IPS-18c (cell line): Measurements from ENCODE around the gene RALBP1.
A peak's percentile ranks its signal among the peaks of the same experiment; 100 is the strongest.
"Not testable (repeated sequence)": the region's sequence is repeated elsewhere in the genome, so short reads cannot be mapped to it uniquely, and the experiment has no call there.

Experiments
- H3K4me3 ChIP-seq: 2 replicates; pipeline ENCODE4 v1.7.0; 2013; ENCODE audit warnings: low read depth, mild to moderate bottlenecking, low read length, moderate library complexity; ENCODE audit not compliant: insufficient read depth
- H3K9me3 ChIP-seq: one replicate; pipeline ENCODE4 v1.6.1; 2013; ENCODE audit warnings: mild to moderate bottlenecking, low read length, moderate library complexity; ENCODE audit not compliant: control insufficient read depth, insufficient read depth

Gene RALBP1

DNA sequence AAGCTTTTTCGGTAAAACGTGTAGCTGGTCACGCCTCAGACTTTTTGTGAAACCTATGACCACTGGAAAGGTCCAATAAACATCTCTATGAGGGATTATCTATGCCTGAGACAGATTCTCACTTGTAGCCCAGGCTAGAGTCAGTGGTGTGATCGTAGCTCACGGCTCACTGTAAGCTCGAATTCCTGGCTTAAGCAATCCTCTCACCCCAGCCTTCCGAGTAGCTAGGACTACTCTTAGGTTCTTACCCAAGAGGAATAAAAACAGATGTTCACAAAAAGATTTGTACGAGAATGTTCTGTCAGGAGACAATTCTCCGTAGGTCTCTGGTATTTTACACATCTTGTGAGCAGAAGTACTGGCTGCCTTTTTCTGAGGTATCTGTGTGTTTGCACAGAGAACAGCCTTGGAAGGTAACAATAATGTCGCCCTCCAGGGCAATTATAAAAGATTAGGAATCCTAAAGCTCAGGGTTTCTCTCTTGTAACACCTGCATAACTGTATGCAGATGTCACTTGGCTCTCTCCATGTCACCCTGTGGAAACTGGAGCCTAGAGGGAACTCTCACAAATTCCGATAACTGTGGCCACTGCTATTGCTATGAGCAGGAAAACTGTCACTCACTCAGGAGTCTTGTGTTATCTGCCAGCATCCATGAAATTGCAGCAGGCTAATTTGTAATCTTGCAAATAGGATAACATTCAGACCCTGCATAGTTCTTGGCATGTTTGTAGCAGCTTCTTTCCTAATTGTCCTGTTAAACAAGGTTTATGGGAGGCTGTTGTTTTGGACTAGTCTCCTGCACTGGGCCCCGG, 25.5 kb upstream of the RALBP1 start:
- Histone ChIP-seq H3K4me3 (no peak overlapping the region), H3K9me3 (no peaks in the 10 kb centered on the region)

DNA sequence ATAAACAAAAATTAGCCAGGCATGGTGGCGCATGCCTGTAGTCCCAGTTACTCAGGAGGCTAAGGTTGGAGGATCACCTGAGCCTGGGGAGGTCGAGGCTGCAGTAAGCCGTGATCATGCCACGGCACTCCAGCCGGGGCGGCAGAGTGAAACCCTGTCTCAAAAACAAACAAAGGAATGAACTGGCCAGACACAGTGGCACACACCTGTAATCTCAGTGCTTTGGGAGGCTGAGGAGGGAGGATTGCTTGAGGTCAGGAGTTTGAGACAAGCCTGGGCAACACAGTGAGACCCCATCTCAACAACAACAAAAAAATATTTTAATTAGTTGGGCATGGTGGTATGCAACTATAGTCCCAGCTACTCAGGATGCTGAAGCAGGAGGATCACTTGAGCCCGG, 24.4 kb upstream of the RALBP1 start:
- not testable (repeated sequence) for H3K4me3 ChIP-seq, H3K9me3 ChIP-seq

DNA sequence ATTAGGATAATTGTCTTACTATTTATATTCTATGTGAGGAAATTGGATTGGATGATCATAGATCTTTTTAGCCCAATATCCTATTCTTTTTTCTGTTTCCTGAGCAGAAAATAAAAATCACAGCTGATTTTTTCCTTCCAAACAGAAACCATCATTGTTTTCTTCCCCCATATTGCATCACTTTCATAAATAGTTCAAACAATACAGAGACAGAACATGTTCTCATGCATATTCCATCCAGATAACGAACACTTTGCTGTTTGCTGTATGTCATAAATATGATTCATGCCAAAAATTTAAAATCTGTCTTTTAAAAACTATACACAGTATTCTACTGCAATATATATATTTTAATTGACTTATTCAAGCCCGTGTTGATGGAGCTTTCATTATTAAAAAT, 22.0 kb upstream of the RALBP1 start:
- peaks cover 8% of the 10 kb centered on the region for H3K9me3 ChIP-seq
- no peak overlapping the region for H3K4me3 ChIP-seq

DNA sequence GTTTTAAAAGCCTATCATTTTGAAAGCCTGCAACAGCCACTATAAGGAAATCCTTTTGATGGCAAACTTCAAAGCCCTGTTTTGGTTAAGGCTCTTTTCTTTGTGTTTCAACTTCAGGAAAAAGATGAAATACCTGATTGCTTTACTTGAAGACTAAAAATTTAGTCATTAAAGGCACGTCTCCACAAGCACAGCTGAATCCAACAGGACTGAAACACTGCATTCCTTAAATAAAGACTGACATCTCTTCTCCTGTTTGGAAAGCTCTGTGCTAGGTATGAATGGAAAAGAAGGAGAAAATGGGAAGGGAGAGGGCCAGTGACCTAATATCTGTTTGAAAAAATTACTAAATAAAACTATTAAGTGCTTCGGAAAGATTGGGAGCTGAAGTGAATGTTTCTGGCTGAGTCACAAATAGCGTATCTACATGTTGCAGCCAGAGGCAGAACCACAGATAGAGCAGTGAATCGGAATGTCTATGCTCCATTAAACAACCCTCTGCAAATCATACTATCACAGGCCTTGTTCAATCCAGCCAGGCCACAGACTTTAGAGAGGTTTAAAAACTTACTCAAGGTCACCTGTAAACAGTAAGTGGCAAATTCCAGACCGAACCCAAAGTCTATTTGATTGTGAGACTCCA, 21.1 kb upstream of the RALBP1 start:
- peaks cover 8% of the 10 kb centered on the region for H3K9me3 ChIP-seq
- no peak overlapping the region for H3K4me3 ChIP-seq

DNA sequence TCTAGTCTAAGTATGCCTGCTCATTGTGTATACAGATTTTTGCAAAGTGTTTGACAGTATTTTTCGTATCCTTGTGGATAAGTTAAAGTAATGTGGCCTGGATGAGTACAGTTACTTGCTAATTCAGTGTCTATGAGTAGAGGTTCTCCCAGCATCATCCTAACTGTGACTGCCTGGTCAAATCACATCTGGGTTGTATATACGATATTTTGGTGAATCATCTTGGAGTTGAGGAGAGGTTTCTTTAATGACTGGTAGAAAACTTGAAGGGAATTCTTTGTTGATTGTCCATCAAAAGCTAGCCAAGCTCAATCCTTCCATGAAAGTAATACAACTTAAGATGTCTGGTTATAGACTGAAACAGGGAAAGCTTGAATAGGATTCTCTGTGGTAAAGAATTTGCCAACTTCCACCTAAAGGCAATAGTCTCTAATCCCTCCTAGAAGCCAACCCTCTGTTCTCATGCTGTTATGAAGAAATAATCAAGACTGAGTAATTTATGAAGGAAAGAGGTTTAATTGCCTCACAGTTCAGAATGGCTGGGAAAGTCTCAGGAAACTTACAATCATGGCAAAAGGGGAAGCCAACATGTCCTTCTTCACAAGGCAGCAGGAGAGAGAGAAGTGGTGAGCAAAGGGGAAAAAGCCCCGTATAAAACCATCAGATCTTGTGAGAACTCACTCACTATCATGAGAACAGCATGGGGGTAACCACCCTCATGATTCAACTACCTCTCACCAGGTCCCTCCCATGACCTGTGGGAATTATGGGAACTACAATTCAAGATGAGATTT, 19.4 kb upstream of the RALBP1 start:
- Histone ChIP-seq H3K9me3 (peaks cover 8% of the 10 kb centered on the region), H3K4me3 (no peak overlapping the region)

DNA sequence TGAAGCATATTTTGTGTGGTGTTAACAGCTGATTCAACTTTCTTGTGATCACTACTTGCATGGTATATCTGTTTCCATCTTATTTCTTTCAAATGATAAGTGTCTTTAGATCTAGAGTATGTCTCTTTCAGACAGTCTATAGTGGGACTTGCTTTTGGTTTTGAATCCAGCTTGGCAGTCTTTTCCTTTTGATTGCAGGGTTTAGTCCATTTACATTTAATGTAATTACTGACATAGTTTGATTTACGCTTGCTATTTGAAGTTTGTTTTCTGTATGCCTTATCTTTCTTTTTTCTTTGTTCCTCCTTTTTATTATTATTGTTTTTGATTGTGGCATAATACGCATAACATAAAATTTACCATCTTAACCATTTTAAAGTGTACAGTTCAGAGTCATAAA, 9.2 kb upstream of the RALBP1 start:
- no peak overlapping the region for H3K4me3 ChIP-seq
- H3K9me3 ChIP-seq = no peaks in the 10 kb centered on the region

DNA sequence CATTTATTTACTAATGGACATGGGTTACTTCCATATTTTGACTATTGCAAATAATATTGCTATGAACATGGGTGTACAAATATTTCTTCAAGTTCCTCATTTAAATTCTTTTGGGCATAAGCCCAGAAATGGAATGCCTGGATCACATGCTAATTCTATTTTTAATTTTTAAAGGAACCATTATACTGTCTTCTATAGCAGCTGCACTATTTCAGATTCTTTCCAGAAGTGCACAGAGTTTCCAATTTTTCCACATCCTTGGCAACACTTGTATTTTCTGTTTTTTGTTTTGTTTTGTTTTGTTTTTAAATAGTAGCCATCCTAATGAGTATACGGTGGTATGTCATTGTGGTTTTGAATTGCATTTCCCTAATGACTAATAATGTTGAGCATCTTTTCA, 8.5 kb upstream of the RALBP1 start:
- Histone ChIP-seq H3K9me3 (no peaks in the 10 kb centered on the region), H3K4me3 (no peak overlapping the region)

DNA sequence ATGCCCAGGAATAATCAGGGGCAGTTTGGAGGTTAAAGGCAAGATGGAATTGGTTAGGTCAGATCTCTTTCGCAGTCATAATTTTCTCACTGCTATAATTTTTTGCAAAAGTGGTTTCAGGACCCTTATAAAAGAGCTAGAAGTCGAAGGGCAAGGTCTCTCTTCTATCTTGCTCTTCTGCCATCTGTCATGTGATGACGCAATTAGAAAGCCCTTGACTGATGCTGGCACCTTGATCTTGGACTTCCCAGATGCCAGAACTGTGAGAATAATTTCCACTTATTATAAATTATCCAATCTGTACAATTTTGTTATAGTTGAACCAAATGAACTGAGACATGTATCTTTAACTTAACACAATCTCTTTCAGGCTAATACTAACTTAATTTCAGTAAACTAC, 6.3 kb upstream of the RALBP1 start:
- no peaks in the 10 kb centered on the region for H3K9me3 ChIP-seq
- no peak overlapping the region for H3K4me3 ChIP-seq

DNA sequence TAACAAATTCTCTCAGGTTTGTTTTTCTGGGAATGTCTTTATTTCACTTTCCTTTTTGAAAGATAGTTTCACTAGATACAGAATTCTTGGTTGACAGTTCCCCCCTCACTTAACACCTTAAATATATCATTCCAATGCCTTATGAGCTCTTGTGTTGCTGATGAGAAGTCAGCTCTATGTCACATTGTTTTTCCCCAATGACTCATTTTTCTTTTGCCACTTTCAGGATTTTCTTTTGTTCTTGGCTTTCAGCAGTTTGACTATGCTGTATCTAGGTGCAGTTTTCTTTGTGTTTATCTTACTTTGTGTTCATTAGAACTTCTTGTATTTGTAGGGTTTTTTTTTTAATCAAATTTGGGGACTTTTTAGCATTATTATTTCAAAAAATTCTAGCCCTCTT, 5.6 kb upstream of the RALBP1 start:
- H3K9me3 ChIP-seq = no peaks in the 10 kb centered on the region
- H3K4me3 ChIP-seq = no peak overlapping the region

DNA sequence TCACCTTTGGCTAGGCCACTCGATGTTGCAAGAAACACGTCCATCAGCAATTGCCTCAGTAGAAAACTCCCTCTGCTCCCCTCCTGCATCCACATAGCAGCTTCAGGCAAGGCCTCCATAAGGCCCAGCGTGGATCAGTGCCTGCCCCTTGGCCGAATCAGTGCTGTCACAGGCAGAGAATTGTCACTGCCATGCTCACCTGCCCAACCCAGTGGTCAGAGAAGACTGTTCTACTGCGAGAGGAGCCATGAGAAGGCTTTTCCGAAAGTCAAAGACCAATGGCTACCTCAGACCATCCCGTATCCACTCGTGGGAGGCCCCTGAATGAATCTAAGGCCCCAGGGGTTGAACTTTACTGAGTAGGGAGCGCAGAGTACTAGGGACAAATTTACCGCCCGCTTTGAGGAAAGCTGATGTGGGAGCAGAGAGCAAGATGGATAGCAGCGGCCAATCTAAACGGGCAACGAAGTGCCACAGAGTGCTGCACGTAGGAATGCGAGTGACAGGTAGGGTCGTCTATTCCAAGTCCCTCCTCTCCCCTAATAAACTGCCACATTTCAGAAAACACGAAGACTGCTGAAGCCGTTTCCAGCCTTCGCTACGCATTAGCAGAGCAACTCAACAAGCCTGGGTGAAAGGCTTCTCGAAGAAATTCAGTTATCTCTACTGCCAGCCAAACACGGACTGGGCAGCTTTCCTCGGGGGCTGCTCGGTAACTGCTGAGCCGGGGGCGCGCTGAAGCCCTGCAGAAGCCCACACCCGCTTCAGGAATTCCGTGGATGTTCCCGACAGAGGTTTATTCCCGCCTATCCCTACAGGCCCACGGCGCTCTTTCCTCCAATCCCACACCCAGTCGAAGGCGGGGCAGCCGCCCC, 968 bp upstream of the RALBP1 start:
- H3K9me3 ChIP-seq = no peaks in the 10 kb centered on the region
- peak overlapping the region; percentile 90 for H3K4me3 ChIP-seq

DNA sequence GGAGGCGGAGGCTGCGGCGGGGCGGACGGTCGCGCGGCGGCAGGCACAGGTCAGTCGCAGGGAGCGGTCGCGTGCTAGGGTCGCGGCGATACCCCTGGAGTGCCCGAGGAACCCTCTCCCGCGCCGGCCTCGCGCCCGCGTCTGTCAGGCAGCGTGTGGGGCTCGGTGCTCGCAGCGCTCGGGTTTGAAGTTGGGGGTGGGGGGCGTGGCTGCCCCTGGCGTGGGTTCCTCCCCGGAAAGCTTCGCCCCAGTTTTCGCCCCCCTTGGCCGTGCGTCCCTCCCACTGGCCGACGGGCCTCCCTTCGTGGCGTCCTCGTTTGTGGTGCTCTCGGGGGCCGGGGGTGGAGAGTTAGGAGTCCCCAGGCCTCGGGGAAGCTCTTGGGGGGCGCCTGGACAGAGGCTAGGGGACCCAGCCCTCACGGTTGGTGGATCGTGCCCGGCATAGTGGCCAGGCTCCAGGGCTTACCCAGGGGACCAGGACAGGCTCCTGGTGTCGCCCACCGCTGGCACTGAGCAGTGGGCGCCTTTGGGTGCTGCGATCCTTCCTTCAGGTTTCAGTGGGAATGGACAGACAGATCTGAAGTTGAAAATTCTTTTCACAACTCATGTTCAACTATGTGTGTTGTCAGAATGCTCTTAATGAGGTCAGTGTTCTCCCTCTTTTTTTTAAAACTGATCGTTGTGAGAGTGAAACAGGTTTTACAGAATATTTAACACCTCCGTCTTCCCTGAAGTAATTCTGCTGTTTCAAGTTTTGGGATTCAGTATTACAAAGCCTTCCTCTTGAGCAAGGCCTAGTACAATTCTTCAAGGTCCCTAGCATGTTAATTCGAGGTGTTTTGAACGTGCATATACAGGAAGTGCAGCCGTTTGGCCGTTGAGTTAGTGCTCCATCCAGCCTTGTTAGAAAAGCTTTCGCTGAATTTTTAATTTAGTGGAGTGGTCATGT, 604 bp downstream of the RALBP1 start:
- H3K9me3 ChIP-seq = no peaks in the 10 kb centered on the region

DNA sequence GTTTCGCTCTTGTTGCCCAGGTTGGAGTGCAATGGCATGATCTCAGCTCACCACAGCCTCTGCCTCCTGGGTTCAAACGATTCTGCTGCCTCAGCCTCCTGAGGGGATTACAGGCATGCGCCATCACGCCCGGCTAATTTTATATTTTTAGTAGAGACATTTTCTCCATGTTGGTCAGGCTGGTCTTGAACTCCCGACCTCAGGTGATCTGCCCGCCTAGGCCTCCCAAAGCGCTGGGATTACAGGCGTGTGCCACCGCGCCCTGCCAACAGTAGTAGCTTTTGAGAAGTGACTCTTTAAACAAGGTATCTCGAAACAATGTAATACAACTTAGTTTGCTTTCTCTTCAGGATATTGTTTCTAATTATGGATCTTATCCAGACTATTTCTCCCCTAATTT, 1.6 kb downstream of the RALBP1 start:
- not testable (repeated sequence) for H3K4me3 ChIP-seq, H3K9me3 ChIP-seq

More for the DNA sequence above, 604 bp downstream of the RALBP1 start:
- peak overlapping the region; percentile 89 for H3K4me3 ChIP-seq

DNA sequence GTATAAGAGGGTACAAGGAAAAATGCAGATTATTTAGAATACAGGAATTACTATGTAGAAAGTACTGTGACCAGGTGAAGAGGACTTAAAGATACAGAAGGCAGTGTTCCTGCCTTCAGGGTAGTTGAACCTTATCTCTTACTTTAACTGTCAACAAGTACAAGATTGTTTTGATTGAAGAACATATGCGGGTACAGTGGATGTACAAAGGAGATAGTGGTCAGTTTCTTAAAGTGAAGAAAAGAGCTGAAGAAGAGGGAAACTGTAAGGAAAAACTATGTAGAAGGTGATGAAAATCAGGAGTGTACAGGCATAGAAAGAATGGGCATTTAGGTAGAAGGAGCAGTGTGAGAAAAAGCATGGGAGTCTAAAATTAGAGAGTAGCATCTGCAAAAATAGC, 2.2 kb downstream of the RALBP1 start:
- no peak overlapping the region for H3K4me3 ChIP-seq
- no peaks in the 10 kb centered on the region for H3K9me3 ChIP-seq

DNA sequence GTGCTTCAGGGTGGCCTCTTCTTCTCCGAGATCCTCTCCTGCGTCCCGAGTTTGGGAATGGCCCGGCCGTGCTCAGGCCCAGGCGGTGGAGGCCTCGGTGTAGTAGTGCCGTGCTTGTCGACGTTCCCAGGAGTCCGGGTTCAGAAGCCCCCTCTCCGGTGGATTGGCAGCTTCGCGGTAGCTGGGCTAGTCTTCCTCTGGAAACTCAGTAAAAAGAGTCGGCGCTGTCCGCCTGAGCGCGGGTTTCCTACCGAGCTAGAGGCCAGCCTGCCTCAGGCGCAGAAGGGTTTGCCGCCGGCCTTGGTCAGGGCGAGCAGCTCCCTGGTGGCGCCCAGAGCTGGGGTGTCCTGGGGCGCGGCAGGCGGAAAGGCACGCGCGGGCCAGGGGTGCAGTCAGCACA, 3.2 kb downstream of the RALBP1 start:
- H3K4me3 ChIP-seq = no peak overlapping the region
- no peaks in the 10 kb centered on the region for H3K9me3 ChIP-seq

DNA sequence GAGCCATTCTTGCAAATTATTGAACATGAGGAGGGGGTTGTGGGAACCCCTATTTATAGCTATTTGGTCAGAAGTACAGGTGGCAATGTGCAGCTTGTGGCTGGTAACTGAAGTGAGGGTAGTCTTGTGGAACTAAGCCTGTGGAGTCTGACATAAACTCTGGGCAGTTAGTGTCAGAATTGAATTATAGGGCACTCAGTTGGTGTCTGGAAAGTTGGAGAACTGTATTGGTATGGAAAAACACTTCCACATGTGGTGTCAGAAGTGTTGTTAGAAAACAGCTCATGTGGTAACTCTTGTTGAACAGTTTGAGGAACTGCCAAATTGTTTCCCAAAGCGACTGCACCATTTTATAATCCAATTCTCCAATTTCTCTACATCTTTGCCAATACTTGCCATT, 7.5 kb downstream of the RALBP1 start:
- H3K4me3 ChIP-seq = no peak overlapping the region
- H3K9me3 ChIP-seq = no peaks in the 10 kb centered on the region

DNA sequence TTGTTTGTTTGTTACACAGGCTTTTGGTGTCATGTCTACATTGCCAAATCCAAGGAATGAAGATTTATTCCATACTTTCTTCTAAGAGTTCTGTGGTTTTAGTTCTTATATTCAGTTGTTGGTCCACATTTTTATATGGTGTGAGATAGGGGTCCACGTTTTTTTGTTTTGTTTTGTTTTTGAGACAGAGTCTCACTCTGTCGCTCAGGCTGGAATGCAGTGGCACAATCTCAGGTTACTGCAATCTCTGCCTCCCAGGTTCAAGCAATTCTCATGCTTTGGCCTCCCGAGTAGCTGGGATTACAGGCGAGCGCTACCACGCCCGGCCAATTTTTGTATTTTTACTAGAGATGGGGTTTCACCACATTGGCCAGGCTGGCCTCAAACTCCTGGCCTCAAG, 8.2 kb downstream of the RALBP1 start:
- Histone ChIP-seq H3K4me3 (no peak overlapping the region), H3K9me3 (no peaks in the 10 kb centered on the region)
